ENCODE measurements around the gene ZNF106. TPM values are rescaled to one million over a fixed set of nuclear protein-coding genes. Genes with fewer than 3 reads are reported as not detected.

Gene ZNF106
- total RNA-seq, 1 experiment from 2014 or later: 28.5 TPM

GRCh38 chr15:42471002-42471401 lies 19.9 kb downstream of the ZNF106 start:
- Histone ChIP-seq H3K36me3 (ENCODE audit: control insufficient read depth in 1 of 2, insufficient read depth in 2 of 2, low read length in 2 of 2) (0 out of 4 replicates have a peak, but pooled peaks cover 2 to 6% of the 10 kb centered on the region in 2 experiments), H3K9me3 (ENCODE audit: control insufficient read depth in 1 of 2, insufficient read depth in 1 of 2, low read depth in 1 of 2, low read length in 2 of 2) (no peaks in the 10 kb centered on the region), H3K4me1 (ENCODE audit: control insufficient read depth in 1 of 2, insufficient read depth in 2 of 2, low read length in 2 of 2) (no peaks in the 10 kb centered on the region), H3K27me3 (ENCODE audit: insufficient read depth, low read length) (no peaks in the 10 kb centered on the region), H3K27ac (ENCODE audit: low read depth, low read length) (no peak overlapping the region), H3K4me2 (ENCODE audit: low read length) (no peak overlapping the region), H4K20me1 (ENCODE audit: insufficient read depth) (no peaks in the 10 kb centered on the region), H3K9ac (ENCODE audit: low read length) (no peak overlapping the region), H3K79me2 (ENCODE audit: insufficient read depth, low read length) (peaks cover 14% of the 10 kb centered on the region; the same call in 1 of the 2 replicates), H2AFZ (ENCODE audit: low read depth, low read length, poor library complexity, severe bottlenecking) (no peak overlapping the region), H3K9me2 (ENCODE audit: insufficient read depth) (no peaks in the 10 kb centered on the region), H3K4me3 (replicated peaks in 1 of 2; ENCODE audit: low read depth in 1 of 2, low read length in 2 of 2) (no peak overlapping the region)
- no peak for DNase-seq (ENCODE audit: low read depth, low spot score)
- ChIA-PET POLR2A (no interaction called here), RAD21 (ENCODE audit: low non-redundant PET in 1 of 2, low total read pairs in 2 of 2, uncharacterized antibody in 2 of 2, unreplicated experiment in 2 of 2) (no interaction called here), CTCF (interaction anchor here (1.2 kb wide), 1 partner anchor 13 kb away, joined by 3 read pairs; no protein-coding TSS in a partner anchor)
- intact Hi-C loops (cut with micrococcal nuclease): loop anchor here (2.0 to 5.0 kb wide), 4 partner anchors 181 to 482 kb away; no protein-coding TSS in a partner anchor
- no peak for ATAC-seq
- TF ChIP-seq ELF1 (IDR thresholded peaks at IDR 0.05; ENCODE audit: borderline replicate concordance, low read depth): no peak
- no peak for TF ChIP-seq ATF3 (IDR thresholded peaks at IDR 0.05)
- TF ChIP-seq EZH2phosphoT487 (IDR thresholded peaks at IDR 0.05; ENCODE audit: borderline replicate concordance): no peak
- TF ChIP-seq YY1 (IDR thresholded peaks at IDR 0.05; ENCODE audit: extremely low read depth, insufficient replicate concordance, low read depth, low read length): no peak
- no peak for TF ChIP-seq TCF7L2 (IDR thresholded peaks at IDR 0.05; ENCODE audit: borderline replicate concordance, extremely low read depth, insufficient read depth, insufficient read length)
- TF ChIP-seq POLR2A (IDR thresholded peaks at IDR 0.05; ENCODE audit: borderline replicate concordance, extremely low read depth, insufficient read depth, insufficient read length): no peak
- no peak for TF ChIP-seq FOSL1 (IDR thresholded peaks at IDR 0.05; ENCODE audit: low read depth)
- TF ChIP-seq ZNF274 (IDR thresholded peaks at IDR 0.05; ENCODE audit: low read depth, low read length): no peak
- no peak for TF ChIP-seq CTCF (IDR thresholded peaks at IDR 0.05 in 2 of 3, conservative IDR thresholded peaks at IDR 0.05 in 1 of 3; ENCODE audit: borderline replicate concordance in 1 of 3, insufficient read depth in 1 of 3, low read depth in 2 of 3, low read length in 2 of 3)
- TF ChIP-seq POLR2AphosphoS5 (IDR thresholded peaks at IDR 0.05; ENCODE audit: low read depth, low read length): no peak
- no peak for TF ChIP-seq CBX3 (IDR thresholded peaks at IDR 0.05; ENCODE audit: low read depth)
- BruUV-seq (replicated peaks): no TSS peak
